ENCODE data around the gene CLIP3. TPM values are rescaled to one million over a fixed set of nuclear protein-coding genes. Genes with fewer than 3 reads are reported as not detected.
A peak's percentile ranks its signal among the peaks of the same experiment; 100 is the strongest.

CLIP3 gene
- total and polyA plus RNA-seq, 12 donors = 1.3 to 20.1 (median 7.8) TPM

DNA sequence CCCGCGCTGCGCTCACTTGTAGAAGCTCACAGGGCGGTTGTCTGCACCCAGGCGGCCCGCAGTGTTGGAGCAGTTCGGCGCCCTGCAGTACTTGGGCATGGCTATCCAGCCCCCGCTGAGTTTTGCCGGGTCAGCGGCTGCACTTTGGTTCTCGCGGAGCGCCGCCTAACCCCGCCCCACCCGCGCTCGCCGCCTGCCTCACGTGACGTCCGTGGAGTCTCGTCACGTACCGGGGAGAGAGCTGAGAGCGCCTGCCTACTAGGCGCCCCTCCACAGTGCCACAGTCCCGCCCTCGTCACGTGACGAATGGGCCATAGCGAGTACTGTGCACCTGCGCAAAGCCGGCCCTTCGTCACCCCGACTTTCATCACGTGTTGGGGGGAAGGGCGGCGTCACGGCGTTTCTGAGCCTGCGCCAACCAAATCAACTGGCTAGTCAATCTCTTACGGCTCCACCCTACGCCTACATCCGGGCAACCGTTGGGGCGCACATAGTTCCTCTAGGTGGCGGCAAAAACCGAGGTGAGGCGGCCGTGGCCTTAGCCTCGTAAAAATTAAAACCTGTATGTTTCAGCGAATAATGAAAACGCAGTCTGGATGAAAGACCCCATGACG is 21.6 kb upstream of the CLIP3 start, which contains the start of gene THAP8:
THAP8 (minus strand) TSS at position 167 of the 614 bp plus-strand sequence; CDS start at position 99, 68 bp downstream.
- 0 to 1% (median 0%) methylated on average over 12 to 56 of the region's 56 CpGs for WGBS, 4 donors
- no peaks in the 10 kb centered on the region for H3K27me3 ChIP-seq
- H3K4me3 ChIP-seq = peak within 1 kb of the TSS; percentile 15 to 75 (median 41)
- peak; percentile 100 for DNase-seq
- intact Hi-C loops (cut with DNase I) = loop anchor here in 1 of 2 donors (5.0 kb wide), 1 partner anchor 42 kb away; the partner anchor contains the start of gene ALKBH6
- H3K36me3 ChIP-seq (replicated peaks in 1 of 2) = no peaks in the 10 kb centered on the region
- peaks cover 0 to 9% of the 10 kb centered on the region in 2 donors for H3K4me1 ChIP-seq (replicated peaks in 1 of 2)
- H3K27ac ChIP-seq = peak within 1 kb of the TSS; percentile 90 to 99 (median 94)
- H3K9me3 ChIP-seq (replicated peaks in 1 of 3) = no peaks in the 10 kb centered on the region
- peak; percentile 39 to 84 for TF ChIP-seq POLR2A (IDR thresholded peaks at IDR 0.05)
- TF ChIP-seq, protein P1, sequence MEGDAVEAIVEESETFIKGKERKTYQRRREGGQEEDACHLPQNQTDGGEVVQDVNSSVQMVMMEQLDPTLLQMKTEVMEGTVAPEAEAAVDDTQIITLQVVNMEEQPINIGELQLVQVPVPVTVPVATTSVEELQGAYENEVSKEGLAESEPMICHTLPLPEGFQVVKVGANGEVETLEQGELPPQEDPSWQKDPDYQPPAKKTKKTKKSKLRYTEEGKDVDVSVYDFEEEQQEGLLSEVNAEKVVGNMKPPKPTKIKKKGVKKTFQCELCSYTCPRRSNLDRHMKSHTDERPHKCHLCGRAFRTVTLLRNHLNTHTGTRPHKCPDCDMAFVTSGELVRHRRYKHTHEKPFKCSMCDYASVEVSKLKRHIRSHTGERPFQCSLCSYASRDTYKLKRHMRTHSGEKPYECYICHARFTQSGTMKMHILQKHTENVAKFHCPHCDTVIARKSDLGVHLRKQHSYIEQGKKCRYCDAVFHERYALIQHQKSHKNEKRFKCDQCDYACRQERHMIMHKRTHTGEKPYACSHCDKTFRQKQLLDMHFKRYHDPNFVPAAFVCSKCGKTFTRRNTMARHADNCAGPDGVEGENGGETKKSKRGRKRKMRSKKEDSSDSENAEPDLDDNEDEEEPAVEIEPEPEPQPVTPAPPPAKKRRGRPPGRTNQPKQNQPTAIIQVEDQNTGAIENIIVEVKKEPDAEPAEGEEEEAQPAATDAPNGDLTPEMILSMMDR (IDR thresholded peaks at IDR 0.05) = peak; percentile 37 to 78 (median 52)

DNA sequence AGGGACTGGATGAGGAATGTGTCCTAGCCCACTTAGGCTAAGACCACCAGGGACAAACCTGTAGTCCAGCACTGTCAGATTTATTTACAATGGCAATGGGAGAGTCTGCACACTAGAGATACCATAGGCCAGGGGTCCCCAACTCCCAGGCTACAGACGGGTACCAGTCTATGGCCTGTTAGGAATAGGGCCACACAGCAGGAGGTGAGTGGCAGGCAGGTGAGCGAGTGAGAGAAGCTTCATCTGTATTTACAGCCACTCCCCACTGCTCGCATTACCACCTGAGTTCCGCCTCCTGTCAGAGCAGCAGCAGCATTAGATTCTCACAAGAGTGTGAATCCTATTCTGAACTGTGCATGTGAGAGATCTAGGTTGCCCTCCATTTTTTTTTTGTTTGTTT is 19.0 kb upstream of the CLIP3 start:
- no peak for DNase-seq
- no peaks in the 10 kb centered on the region for H3K36me3 ChIP-seq (replicated peaks in 1 of 2)
- H3K4me1 ChIP-seq (replicated peaks in 1 of 2) = peaks cover 0 to 9% of the 10 kb centered on the region in 2 donors
- no peaks in the 10 kb centered on the region for H3K9me3 ChIP-seq (replicated peaks in 1 of 3)
- H3K27me3 ChIP-seq = no peaks in the 10 kb centered on the region
- TF ChIP-seq, protein P1 (IDR thresholded peaks at IDR 0.05) = no peak
- no peak for TF ChIP-seq POLR2A (IDR thresholded peaks at IDR 0.05)
- intact Hi-C loops (cut with DNase I) = loop anchor here in 1 of 2 donors (5.0 kb wide), 1 partner anchor 39 kb away; the partner anchor contains the start of gene ALKBH6
- no peak overlapping the region for H3K4me3 ChIP-seq
- H3K27ac ChIP-seq = no peak overlapping the region
- 85 to 100% (median 96%) methylated on average over 3 to 4 of the region's 4 CpGs for WGBS, 4 donors

DNA sequence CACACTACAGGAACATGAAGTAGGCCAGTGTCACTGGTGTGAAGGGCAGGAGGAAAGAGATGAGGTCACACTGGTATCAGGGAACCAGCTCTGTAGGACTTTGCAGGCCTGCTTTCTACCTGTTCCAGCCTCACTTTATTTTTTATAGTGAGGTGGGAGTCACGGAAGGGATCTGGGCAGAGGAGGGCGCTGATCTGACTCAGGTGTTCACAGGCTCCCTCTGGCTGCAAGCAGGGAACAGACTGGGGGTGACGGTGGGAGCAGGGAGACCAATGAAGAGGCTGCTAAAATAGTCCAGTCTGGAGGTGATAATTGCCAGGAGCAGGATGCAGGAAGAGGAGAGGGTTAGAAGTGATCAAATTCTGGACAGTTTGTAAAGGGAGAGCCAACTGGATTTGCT is 18.6 kb upstream of the CLIP3 start:
- TF ChIP-seq, protein P1 (IDR thresholded peaks at IDR 0.05) = no peak
- TF ChIP-seq POLR2A (IDR thresholded peaks at IDR 0.05) = no peak
- no peak overlapping the region for H3K4me3 ChIP-seq
- DNase-seq = peak in 1 of 7 donors; percentile 56
- no peak overlapping the region for H3K27ac ChIP-seq
- no peaks in the 10 kb centered on the region for H3K36me3 ChIP-seq (replicated peaks in 1 of 2)
- WGBS, 4 donors = 50 to 76% (median 70%) methylated on average over 3 of the region's 3 CpGs
- H3K9me3 ChIP-seq (replicated peaks in 1 of 3) = no peaks in the 10 kb centered on the region
- H3K4me1 ChIP-seq (replicated peaks in 1 of 2) = peaks cover 0 to 9% of the 10 kb centered on the region in 2 donors
- intact Hi-C loops (cut with DNase I) = loop anchor here in 1 of 2 donors (5.0 kb wide), 1 partner anchor 39 kb away; the partner anchor contains the start of gene ALKBH6
- no peaks in the 10 kb centered on the region for H3K27me3 ChIP-seq

DNA sequence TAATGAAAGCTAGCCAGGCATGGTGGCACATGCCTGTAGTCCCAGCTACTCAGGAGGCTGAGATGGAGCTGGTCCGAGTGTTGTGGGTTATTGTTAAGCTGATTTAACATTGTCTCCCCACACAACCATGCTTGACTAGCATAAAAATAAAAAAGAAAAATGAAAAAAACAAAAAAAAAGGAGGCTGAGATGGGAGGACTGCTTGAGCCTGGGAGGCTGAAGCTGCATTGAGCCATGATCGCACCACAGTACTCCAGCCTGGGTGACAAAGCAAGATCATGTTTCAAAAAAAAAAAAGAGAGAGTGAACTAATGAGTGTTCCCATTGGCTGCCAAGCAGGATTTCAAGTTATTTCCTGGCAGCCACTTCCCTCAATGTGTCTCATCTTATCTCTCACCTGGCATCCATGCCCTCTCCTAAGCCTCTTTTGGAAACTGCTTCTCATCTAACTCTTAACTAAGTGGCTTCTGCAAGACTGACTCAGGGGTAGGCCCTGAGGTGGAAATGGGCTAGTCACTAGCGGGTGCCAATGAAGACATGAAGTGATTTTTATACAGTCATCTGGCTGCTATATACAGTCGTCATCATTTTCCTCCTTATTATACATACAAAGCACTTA is 16.5 kb upstream of the CLIP3 start:
- 91 to 96% (median 94%) methylated on average over 4 of the region's 4 CpGs for WGBS, 4 donors
- intact Hi-C loops (cut with DNase I) = no loop called here
- Histone ChIP-seq H3K27ac (no peak overlapping the region), H3K9me3 (replicated peaks in 1 of 3) (no peaks in the 10 kb centered on the region), H3K27me3 (no peaks in the 10 kb centered on the region), H3K4me1 (replicated peaks in 1 of 2) (no peaks in the 10 kb centered on the region), H3K36me3 (replicated peaks in 1 of 2) (no peaks in the 10 kb centered on the region), H3K4me3 (no peak overlapping the region)
- DNase-seq = no peak
- TF ChIP-seq, protein P1 (IDR thresholded peaks at IDR 0.05) = no peak
- TF ChIP-seq POLR2A (IDR thresholded peaks at IDR 0.05) = no peak

All from adrenal gland (tissue), 12 donors.